Measurements from ENCODE around the gene RPRD2.

RPRD2 gene

DNA sequence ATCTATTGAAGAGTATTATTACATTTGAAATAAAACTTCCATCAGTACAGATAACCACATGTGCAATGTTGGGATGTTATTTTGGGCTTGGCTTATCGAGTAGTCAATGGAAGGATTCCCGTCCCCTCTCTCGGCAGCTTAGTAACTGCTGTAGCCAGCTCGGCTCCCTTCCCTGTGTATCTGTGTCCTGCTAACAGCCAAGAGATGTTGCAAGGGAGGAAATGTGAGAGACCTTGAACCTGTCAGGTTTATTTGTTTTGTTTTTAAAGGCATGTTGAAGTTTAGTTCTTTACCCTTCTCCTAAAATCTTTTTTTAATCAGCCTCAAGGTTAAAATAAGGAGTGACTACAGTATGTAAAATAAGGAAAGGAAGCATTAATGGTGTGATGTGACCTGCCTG lies 109.7 kb downstream of the RPRD2 start:
- no peak for DNase-seq

DNA sequence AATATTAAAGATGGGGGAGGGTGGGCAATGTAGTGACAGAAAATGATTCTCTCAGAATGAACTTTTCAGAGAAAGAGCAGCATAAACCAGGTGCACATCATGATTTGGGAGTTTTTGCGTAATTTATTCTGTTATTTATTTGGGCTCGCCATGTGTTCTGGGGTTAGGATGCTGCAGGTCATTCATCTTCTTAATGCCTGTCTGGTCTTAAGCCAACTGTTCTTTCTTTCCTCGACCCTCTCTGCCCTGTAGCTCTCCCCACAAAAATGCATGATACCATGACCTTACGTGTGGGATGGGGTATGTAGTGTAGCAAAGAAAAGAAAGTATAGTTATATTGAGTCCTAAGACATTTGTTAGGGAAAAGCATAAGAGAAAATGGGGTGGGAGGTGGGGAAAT lies 110.9 kb downstream of the RPRD2 start:
- DNase-seq, result no peak

DNA sequence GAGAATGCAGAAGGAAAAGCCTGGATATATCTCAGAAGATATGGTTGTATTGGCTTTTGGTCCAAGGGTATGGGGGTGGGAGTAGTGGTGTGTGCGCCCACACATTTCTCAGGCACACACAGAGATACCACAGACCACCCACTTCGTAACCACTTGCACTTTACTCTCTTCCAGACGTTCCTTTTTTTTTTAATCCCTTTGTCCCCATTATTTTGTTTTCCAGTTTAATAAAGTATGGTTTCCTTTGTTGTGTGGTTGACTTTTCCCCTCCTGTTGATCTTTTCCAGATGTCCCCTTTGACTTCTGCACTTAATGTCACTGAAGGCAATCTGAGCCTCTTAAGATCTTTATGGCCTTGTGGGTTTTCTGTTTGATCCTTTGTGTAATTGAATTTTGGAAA lies 112.8 kb downstream of the RPRD2 start:
- DNase-seq, result no peak

DNA sequence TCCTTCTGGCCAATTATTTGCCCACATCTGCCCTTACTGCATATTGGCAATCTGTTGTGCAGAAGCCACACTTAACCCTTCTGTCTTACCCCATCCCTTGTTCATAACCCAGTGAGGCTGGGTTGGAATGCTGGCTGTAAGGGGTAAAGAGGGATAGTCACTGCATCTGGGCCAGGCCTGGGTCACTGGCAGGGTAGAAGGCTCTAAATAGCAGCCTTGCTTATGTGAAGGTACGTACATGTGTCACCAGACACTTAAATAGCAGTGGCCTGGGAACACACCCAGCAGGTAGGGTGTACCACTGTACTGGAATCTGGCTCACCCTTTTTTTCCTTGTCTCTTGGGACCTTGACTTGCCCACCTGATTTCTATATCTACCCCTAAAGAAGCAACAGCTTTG lies 113.4 kb downstream of the RPRD2 start:
- no peak for DNase-seq

DNA sequence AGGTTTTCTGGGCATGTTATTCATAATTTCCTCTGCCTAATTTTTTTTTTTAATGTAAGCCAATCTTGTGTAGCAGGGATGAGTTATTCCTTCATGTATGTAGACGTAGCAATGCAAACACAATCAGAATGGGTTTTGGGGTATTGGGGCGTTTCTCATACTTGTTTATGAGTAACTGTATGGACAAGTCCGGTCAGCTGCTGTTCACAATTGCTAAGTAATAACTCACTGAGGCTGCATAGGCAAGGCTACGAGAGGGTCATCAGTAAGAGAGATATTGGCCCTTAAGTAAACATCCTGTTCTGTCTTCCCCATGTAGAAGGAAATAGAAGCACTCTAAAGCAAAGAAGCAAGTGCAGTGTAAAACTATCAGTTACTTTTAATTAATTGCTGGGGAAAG lies 113.8 kb downstream of the RPRD2 start:
- no peak for DNase-seq

DNA sequence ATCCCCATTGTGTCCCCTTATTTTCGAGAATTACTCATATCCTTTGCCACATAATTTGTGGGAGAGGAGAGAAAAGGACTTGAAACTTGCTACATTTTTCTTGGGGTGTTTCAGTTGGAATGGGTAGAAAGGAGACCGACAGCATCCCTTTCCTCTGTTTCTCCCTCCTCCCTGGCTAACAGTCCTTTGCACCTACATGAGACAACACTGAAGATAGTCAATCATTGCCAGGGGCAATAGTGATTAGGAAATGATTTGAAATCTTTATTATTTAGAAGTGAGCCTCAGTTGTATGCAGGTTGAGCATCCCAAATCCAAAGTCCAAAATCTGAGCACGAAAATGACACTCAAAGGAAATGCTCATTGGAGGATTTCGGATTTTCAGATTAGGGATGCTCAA lies 115.4 kb downstream of the RPRD2 start:
- DNase-seq, result no peak

DNA sequence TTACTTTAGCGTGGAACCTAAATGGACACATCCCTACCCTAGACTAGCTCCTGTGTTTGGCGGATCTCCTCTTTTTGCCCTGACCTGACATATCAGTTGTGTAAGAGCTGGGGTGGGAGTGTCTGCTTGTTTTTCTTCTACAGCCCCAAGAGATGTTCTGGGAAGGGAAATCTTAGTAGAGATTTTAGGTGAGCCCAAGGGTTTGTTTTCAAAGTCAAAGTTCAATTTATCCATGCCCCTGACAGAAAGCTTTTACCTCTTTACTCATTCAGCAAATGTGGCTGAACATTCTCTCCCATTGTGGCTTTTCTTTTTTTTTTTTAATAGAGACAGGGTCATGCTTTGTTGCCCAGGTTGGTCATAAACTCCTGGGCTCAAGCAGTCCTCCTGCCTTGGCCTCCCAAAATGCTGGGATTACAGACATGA lies 116.0 kb downstream of the RPRD2 start:
- DNase-seq, result no peak

DNA sequence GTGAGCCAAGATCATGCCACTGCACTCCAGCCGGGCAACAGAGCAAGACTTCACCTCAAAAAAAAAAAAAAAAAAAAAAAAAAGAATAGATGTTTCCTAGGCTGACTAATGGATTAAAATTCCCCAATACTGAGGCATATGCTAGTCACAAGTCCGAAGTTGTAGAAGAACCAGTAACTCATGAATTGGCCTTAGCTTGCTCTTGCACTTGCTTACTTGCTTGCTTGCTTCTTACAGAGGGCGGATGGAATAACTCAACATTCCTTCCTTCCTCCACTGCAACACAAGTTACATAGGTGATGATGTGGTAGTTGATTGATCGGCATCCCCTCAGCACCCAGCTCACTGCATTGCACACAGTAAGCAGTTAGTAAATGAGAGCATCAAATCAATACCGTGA lies 120.5 kb downstream of the RPRD2 start:
- no peak for DNase-seq

DNA sequence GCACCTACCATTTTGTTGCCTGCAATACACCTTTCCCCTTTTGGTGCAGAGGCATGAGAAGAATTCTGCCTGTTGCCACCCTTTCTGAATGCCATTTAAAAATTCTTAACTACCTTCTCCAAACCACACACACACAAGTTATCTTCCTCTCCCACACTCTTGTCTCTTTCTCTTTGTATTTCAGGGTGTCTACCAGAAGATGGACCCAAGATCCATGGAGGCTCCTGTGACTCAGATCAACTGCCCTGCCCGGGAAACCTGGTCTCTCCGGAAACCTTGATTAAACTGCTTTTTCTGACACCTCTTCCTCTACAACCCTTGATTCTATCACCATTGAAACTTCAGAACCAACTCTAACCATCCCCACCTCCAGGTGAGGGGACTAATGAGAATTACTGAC lies 120.9 kb downstream of the RPRD2 start:
- DNase-seq, result no peak

DNA sequence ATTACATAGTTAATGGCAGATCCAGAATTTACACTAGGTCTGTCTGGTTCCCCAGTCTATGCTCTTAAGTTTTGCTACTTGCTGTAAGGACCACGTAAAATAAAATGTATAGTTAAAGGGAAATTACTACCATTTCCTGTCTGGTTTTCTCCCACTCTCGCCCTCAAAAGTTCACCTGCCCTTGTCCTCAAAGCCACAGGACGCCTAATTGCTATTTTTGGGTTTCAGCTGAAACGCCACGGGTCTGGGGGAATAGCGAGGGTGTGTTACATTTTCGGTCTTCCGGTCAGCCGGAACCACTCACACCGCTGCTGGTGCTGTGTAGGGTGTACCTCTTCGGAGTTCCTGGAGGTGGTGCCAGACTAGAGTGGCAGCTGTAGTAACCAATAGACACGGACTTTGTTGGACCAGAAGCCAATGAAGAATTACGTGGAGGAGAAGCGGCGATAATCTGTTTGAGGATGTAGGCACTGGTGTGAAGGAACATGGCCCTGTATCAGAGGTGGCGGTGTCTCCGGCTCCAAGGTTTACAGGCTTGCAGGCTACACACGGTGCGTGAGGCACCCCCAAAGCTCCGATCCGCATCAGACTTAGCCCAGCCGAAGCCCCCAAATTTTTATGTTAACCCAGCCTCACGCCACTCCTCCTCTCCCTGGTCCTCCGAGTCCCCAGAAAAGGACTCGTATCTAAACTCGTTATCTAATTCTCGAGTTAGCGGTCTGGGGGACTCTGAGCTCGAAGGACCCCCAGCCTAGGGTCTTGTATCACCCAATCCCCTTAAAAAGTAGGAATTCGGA lies 123.2 kb downstream of the RPRD2 start, which contains the start of gene TARS2:
TSS of gene TARS2 (plus strand) at position 454 of the 797 bp plus-strand sequence. CDS start at position 486, 32 bp downstream.
- peak; percentile 86 for DNase-seq

DNA sequence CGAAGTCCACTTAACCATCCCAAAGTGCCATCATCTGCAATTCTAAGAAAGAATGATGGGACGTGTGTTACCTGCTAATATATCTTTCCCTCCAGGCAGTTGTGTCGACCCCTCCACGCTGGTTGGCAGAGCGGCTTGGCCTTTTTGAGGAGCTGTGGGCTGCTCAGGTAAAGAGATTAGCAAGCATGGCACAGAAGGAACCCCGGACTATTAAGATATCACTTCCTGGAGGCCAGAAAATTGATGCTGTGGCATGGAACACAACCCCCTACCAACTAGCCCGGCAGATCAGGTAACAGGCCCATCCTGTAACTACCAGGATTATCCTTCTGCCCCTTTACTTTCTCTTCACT lies 123.8 kb downstream of the RPRD2 start:
- peak; percentile 29 for DNase-seq

DNA sequence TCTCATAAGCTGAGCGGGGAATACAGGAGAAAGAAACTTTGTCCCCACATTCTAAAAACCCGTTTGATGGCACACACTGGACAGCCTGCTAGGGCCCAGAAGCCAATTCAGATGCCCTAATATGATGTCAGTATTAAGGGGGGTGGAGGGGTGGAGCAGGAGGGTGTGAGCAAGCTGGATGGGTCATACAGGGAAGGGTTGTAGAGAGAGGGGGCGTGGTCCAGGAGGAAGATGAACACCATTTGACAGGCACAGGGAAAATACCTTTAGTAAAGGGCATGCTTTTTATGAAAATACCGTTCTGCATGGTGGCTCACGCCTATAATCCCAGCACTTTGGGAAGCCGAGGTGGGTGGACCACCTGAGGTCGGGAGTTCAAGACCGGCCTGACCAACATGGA lies 129.2 kb downstream of the RPRD2 start:
- DNase-seq, result no peak

DNA sequence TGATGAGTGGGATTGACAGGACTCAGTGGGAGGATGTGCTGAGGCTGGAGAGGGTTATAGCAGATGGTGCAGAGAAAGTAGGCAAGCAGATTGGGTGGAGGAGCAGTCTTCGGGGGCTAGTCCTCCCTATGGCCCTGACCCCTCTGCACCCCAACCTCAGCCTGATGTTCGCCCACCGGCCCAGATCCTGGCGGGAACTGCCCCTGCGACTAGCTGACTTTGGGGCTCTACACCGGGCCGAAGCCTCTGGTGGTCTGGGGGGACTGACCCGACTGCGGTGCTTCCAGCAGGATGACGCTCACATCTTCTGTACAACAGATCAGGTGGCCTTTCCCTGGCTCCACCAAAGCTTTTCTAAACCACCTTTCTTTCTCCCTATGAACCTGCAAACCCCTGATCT lies 134.4 kb downstream of the RPRD2 start:
- no peak for DNase-seq

DNA sequence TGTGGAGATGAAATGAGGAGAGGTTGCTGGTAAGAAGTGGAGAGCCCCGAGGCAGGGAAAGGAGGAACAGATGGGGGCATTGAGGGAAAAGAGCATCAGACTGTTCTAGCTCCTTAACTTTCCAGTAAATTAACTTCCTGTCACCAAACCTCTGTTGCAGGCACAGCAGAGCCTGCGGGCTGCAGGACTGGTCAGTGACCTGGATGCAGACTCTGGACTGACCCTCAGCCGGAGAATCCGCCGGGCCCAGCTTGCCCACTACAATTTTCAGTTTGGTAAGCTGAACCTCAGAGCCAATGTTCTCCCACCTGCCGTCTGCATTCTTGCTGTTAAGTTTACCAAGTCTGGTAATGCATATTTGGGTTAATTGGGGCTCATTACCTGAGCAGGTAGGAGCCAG lies 141.5 kb downstream of the RPRD2 start:
- DNase-seq, result no peak

DNA sequence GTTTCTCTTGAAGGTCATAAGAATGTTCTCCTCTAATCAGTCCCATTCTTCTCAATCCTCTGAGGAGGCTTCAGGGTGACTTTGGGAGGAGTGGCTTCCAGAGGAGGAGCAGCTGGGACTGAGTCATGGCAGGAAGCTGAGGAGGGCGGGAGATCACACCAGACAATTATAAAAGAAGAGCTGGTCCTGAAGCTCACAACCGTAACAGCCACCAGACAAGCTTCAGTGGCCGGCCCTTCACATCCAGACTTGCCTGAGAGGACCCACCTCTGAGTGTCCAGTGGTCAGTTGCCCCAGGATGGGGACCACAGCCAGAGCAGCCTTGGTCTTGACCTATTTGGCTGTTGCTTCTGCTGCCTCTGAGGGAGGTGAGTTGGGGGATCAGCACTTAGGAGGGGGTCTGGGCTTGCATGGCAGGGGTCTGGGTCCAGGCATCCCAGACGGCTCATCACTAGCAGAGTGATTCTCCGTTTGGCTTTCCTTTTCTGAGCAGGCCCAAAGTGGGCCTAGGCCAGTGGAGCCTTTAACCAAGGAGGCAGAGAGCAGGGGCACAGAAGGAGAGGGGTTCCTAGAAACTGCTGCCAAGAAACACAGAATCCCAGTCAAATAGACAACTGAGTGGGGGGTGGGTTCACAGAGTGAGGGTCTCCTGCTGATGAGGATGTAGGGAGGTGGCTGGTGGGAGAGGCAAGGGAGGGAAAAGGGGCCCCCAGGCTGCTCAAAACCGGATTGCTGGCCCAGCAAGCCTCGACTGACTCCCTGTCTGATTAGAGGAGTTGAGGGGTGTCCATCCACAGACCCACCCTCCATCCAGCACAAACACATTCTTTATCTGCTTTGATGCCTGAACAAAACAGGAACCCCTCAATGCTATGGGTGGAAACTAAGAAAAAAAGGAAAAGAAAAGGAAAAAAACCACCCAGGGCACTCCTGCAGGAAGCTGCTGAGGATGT lies 144.2 kb downstream of the RPRD2 start, which contains the start of gene ECM1:
TSS of gene ECM1 (plus strand) at position 198 of the 953 bp plus-strand sequence. CDS start at position 299, 101 bp downstream.
- no peak for DNase-seq

DNA sequence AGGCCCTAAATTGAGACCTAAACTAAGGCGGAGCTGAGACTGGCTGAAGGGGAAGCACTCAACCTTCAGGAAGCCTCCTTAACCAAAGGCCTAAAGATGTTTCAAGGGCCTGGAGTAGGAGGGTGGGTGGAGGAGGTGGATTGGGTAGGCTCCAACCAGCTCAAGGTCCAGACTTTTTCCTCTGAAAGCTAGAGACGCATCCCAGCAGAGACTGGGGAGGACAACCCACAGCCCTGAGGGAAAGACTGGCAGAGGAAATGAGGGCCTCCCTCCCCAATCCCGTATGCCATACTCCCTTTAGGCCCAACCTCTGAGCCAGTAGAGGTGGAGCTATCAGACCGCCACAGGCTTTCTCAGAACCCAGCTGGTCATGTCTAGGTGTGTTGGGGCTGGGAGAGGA lies 145.0 kb downstream of the RPRD2 start:
- no peak for DNase-seq

DNA sequence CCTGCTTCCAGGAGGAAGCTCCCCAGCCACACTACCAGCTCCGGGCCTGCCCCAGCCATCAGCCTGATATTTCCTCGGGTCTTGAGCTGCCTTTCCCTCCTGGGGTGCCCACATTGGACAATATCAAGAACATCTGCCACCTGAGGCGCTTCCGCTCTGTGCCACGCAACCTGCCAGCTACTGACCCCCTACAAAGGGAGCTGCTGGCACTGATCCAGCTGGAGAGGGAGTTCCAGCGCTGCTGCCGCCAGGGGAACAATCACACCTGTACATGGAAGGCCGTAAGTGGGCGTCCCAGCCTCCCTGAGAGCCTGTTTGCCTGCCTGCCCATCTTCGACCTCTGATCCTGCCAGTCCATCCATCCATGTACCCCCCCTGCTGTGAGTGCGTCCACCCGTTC lies 147.6 kb downstream of the RPRD2 start:
- no peak for DNase-seq

DNA sequence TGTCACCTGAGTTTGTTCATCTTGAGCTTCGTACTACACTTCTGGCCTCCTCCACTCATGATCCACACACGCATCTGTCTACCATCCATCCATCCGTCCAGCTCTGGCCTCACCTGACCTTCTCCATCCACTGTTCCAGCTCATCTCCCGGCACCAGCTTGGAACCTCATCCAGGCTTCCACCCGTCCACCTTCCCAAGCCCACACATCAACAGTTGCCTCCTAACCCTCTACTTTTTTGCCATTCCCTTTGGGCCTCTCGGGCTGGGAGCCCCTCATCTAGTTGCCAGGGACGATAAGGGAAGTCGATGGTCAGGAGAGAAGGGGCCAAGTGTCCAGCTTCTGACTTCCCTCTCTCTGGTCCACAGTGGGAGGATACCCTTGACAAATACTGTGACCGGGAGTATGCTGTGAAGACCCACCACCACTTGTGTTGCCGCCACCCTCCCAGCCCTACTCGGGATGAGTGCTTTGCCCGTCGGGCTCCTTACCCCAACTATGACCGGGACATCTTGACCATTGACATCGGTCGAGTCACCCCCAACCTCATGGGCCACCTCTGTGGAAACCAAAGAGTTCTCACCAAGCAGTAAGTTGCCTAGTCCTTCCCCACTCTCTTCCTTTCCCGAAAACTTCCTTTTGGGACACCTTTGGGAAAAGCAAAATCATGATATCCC lies 148.2 kb downstream of the RPRD2 start:
- no peak for DNase-seq

DNA sequence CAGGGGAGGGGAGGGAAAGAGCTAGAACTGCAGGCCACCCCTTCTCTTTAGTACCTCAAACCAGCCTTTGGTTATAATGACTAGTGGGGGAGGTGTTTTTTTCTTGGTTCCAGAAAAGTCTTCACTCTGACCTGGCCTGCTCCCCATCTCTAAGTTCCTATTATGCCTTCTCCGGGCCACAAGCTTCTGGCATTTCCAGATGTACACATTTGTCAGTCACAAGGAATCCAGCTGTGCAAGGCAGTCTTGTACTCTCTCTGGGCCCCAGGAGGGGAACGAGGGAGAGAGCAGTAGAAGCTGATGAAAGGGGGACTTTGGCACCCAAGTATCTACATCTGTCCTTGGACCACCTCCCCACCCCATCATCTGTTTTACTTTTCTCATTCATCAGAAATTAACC lies 148.9 kb downstream of the RPRD2 start:
- DNase-seq, result no peak

DNA sequence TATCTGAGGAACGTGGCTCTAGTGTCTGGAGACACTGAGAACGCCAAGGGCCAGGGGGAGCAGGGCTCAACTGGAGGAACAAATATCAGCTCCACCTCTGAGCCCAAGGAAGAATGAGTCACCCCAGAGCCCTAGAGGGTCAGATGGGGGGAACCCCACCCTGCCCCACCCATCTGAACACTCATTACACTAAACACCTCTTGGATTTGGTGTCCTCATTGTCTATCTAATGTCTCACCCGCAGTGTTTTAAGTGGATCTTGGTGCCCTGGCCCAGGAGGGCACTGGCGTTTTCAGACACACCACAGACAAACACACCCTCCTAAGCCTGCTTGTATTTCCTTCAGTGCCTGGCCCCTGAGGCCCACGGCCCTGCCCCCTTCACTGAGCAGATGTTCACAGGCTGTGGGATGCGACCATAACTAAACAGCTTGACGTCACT lies 149.4 kb downstream of the RPRD2 start:
- no peak for DNase-seq

DNA sequence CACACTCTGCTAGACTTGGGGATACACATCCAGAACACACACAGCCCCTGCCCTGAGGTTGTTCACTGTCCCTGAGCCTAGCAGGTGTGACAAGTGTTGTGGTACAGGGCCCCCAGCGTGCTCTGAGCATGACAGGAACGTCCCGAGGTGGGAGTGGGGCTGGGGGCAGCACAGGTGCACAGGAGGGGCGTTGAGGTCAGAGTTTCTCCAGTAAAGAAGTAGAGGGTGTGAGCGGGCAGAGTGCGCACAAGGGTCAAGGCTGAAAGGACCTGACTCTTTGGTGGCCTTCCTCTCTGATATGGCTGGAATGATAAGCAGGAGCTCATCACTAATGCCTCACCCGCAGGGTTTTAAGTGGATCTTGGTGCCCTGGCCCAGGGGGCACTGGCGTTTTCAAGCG lies 150.3 kb downstream of the RPRD2 start:
- no peak for DNase-seq

DNA sequence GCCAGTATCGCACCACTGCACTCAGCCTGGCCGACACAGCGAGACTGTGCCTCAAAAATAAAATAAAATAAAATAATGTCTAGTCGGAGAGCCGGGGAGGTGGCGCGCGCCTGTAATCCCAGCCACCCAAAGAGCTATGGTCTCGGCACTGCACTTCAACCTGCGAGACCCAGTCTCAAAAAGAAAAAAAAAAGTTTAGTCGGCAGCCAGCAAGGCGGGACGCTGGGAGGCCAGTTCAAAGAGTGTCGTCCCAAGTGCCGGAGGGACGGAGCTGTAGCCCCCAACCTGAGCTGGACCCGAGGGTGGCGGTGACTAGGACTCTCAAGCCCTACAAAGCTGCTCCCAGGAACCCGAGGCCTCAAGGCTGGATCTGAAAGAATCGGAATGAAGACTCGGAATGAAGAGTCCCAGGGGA lies 151.0 kb downstream of the RPRD2 start:
- DNase-seq, result no peak

DNA sequence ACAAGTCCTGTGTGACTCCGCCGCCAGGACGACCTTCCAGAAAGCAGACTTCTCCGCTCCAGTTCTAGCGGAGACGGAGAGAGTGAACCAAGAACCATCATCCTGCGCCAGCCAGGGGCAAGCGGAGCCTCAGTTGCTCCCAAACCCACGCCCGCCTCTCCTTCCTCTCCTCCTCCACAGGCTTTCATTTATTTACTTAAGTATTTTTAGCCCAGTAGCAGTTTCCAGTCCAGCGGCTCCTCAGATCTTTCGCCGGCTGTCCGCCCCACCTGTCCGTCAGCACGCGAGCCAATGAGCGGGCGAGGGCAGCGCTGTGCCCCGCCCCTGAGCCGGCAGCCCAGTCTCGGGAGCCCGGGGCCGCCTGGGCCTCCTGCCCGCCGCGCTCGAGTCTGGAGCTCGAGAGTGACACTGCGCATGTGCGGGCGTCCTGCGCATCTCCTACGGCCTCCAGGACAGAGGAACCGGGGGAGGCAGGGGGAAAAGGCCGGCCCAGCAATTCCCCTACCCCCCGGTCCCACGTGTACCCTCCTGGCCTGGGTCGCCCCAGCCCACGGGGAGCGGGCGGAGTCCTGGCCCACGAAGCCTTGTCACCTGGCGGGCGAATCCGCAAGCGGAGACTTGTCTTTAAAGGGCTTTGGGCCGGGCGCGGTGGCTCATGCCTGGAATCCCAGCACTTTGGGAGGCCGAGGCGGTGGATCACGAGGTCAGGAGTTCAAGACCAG lies 151.5 kb downstream of the RPRD2 start, which contains the start of gene FALEC:
TSS of gene FALEC (plus strand) at position 425 of the 722 bp plus-strand sequence.
- peak; percentile 91 for DNase-seq
